GM12878 (cell line): Measurements from ENCODE around the gene VIL1. TPM values are rescaled to one million over a fixed set of nuclear protein-coding genes. Genes with fewer than 3 reads are reported as not detected.

Experiments used
- BHLHE40 ChIP-seq, 2 experiments: fragments of 450-650 bp in 1 of 2; IDR thresholded peaks; 2 replicates each; pipeline ENCODE4 v1.6.1; 2011 to 2017; ENCODE audit warnings: low read depth in 2 of 2, borderline replicate concordance in 1 of 2, improper control_type of control experiment in 1 of 2, low read length in 1 of 2, mild to moderate bottlenecking in 1 of 2
- MXI1 ChIP-seq: fragments of 150-350 bp; IDR thresholded peaks from 2 replicates; pipeline ENCODE4 v1.6.1; 2011; ENCODE audit warnings: low read depth, mild to moderate bottlenecking, inconsistent platforms, low read length, improper control_type of control experiment
- PRDM15 ChIP-seq: fragments of 450-650 bp; formaldehyde crosslinking; IDR thresholded peaks from 2 replicates; pipeline ENCODE4 v1.4.0; 2020; ENCODE audit warnings: mild to moderate bottlenecking, moderate library complexity
- TBL1XR1 ChIP-seq: IDR thresholded peaks from 2 replicates; pipeline ENCODE4 v1.6.1; 2012; ENCODE audit warnings: low read depth, low read length, improper control_type of control experiment
- polyA plus RNA-seq, 11 experiments: library from polyadenylated mRNA; depleted of rRNA in 4 of 11; unstranded in 6 of 11; stranded (reverse) in 5 of 11; fragments of >200 nt; fragmentation: Nextera tagmentation in 4 of 11; fragmentation: Illumina TruSeq in 1 of 11; extraction: Ambion mirVana in 4 of 11; extraction: Trizol in 1 of 11; gene quantifications; 1 replicate in 1 of 11; 2 replicates in 10 of 11; pipeline versions ENCODE4 v1.2.1 to v1.2.3, GENCODE V29; 2011 to 2016; ENCODE audit warnings: inconsistent platforms in 2 of 11, missing spikeins in 2 of 11, low read depth in 1 of 11
- total RNA-seq, 4 experiments: library from RNA; depleted of rRNA in 3 of 4; stranded (reverse); fragments of >200 nt in 3 of 4; fragmentation: Illumina TruSeq in 1 of 4; extraction: Trizol in 1 of 4; gene quantifications; 2 replicates each; pipeline versions ENCODE4 v1.2.1 to v1.2.3, GENCODE V29; 2013 to 2021
- TF ChIP-seq, protein P1 (sequence below): fragments of 450-650 bp; IDR thresholded peaks from 2 replicates; pipeline ENCODE4 v1.6.1; 2014; ENCODE audit warnings: mild to moderate bottlenecking

The VIL1 gene
- total and polyA plus RNA-seq, 10 of the 15 experiments (the other 5 are each of a cell fraction or from before 2014, with no cell fraction given) = 0.03 to 1.9 (median 0.33) TPM

DNA sequence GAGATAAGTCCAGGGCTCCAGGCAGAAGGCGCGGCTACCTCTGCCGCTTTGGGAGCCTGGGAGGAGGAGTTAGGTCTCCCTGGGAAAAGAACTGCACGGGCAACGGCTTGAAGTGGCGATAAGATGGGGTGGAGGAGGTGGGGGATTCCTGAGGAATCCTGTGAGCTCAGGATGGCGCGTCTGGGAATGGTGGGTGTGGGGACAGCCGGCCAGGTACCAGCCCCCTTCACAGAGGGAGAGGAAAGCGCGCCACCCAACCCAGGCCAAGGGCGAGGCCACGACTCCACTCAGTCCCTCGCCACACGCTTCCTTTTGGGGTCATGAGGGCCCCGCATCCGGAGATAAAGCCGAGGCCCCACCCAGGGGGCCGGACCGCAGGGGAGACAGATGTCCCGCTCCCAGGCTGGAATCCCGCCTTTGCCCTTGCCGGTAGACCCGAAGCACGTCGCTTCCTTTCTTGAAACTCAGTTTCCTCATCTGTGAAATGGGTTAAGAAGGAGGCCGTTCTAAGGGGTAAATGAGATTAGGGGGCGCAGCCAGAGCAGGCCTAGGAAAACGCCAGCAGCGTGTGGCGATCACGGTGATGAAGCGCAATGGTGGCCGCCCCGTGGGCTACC is 21.0 kb upstream of the VIL1 start (continued):
- TF ChIP-seq, protein P1, sequence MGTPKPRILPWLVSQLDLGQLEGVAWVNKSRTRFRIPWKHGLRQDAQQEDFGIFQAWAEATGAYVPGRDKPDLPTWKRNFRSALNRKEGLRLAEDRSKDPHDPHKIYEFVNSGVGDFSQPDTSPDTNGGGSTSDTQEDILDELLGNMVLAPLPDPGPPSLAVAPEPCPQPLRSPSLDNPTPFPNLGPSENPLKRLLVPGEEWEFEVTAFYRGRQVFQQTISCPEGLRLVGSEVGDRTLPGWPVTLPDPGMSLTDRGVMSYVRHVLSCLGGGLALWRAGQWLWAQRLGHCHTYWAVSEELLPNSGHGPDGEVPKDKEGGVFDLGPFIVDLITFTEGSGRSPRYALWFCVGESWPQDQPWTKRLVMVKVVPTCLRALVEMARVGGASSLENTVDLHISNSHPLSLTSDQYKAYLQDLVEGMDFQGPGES = no peak
- TF ChIP-seq BHLHE40 (IDR thresholded peaks at IDR 0.05; ENCODE audit: borderline replicate concordance in 1 of 2, low read depth in 2 of 2, low read length in 1 of 2) = peak in 1 of 2 experiments; percentile 21; a peak in 1 of 4 replicates
- 0 out of 2 replicates have a peak, but pooled peaks have one; percentile 13 for TF ChIP-seq MXI1
- TF ChIP-seq TBL1XR1 = 0 out of 2 replicates have a peak, but pooled peaks have one; percentile 30
- no peak for TF ChIP-seq PRDM15 (CRISPR knock-in tag)
